ENCODE results near the gene NBDY.
"Not testable (repeated sequence)": the region's sequence is repeated elsewhere in the genome, so short reads cannot be mapped to it uniquely, and the experiment has no call there.

NBDY gene

GRCh38 chrX:56804867-56805266 is 75.8 kb downstream of the NBDY start:
- TF ChIP-seq PATZ1 (CRISPR knock-in tag; IDR thresholded peaks at IDR 0.05; ENCODE audit: borderline replicate concordance), result no peak
- TF ChIP-seq BACH2 (CRISPR knock-in tag; IDR thresholded peaks at IDR 0.05; ENCODE audit: borderline replicate concordance), result no peak
- TF ChIP-seq PPARA (CRISPR knock-in tag; IDR thresholded peaks at IDR 0.05; ENCODE audit: borderline replicate concordance), result no peak
- TF ChIP-seq CSDC2 (CRISPR knock-in tag; IDR thresholded peaks at IDR 0.05), result no peak
- no peak for TF ChIP-seq ZNF8 (CRISPR knock-in tag; IDR thresholded peaks at IDR 0.05)
- no peak for TF ChIP-seq ZFP3 (CRISPR knock-in tag; IDR thresholded peaks at IDR 0.05)
- TF ChIP-seq ZFP30 (CRISPR knock-in tag; IDR thresholded peaks at IDR 0.05), result no peak
- TF ChIP-seq, protein P1, sequence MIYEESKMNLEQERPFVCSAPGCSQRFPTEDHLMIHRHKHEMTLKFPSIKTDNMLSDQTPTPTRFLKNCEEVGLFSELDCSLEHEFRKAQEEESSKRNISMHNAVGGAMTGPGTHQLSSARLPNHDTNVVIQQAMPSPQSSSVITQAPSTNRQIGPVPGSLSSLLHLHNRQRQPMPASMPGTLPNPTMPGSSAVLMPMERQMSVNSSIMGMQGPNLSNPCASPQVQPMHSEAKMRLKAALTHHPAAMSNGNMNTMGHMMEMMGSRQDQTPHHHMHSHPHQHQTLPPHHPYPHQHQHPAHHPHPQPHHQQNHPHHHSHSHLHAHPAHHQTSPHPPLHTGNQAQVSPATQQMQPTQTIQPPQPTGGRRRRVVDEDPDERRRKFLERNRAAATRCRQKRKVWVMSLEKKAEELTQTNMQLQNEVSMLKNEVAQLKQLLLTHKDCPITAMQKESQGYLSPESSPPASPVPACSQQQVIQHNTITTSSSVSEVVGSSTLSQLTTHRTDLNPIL (CRISPR knock-in tag; IDR thresholded peaks at IDR 0.05; ENCODE audit: low read depth), result no peak
- TF ChIP-seq ZNF70 (CRISPR knock-in tag; IDR thresholded peaks at IDR 0.05), result no peak
- TF ChIP-seq, protein P2, sequence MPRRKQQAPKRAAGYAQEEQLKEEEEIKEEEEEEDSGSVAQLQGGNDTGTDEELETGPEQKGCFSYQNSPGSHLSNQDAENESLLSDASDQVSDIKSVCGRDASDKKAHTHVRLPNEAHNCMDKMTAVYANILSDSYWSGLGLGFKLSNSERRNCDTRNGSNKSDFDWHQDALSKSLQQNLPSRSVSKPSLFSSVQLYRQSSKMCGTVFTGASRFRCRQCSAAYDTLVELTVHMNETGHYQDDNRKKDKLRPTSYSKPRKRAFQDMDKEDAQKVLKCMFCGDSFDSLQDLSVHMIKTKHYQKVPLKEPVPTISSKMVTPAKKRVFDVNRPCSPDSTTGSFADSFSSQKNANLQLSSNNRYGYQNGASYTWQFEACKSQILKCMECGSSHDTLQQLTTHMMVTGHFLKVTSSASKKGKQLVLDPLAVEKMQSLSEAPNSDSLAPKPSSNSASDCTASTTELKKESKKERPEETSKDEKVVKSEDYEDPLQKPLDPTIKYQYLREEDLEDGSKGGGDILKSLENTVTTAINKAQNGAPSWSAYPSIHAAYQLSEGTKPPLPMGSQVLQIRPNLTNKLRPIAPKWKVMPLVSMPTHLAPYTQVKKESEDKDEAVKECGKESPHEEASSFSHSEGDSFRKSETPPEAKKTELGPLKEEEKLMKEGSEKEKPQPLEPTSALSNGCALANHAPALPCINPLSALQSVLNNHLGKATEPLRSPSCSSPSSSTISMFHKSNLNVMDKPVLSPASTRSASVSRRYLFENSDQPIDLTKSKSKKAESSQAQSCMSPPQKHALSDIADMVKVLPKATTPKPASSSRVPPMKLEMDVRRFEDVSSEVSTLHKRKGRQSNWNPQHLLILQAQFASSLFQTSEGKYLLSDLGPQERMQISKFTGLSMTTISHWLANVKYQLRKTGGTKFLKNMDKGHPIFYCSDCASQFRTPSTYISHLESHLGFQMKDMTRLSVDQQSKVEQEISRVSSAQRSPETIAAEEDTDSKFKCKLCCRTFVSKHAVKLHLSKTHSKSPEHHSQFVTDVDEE (CRISPR knock-in tag; IDR thresholded peaks at IDR 0.05), result no peak
- TF ChIP-seq POU6F1 (CRISPR knock-in tag; IDR thresholded peaks at IDR 0.05; ENCODE audit: borderline replicate concordance, low read depth), result no peak
- no peak for TF ChIP-seq TCF4 (CRISPR knock-in tag; IDR thresholded peaks at IDR 0.05; ENCODE audit: borderline replicate concordance)
- TF ChIP-seq GLIS3 (CRISPR knock-in tag; IDR thresholded peaks at IDR 0.05), result no peak
- TF ChIP-seq ZNF565 (CRISPR knock-in tag; conservative IDR thresholded peaks at IDR 0.05; ENCODE audit: low read depth), result no peak
- TF ChIP-seq CSRNP3 (CRISPR knock-in tag; IDR thresholded peaks at IDR 0.05), result no peak
- no peak for TF ChIP-seq RARB (CRISPR knock-in tag; IDR thresholded peaks at IDR 0.05)
- no peak for ATAC-seq

GRCh38 chrX:56805399-56805798 is 76.4 kb downstream of the NBDY start:
- ATAC-seq, result no peak
- TF ChIP-seq ZNF8 (CRISPR knock-in tag; IDR thresholded peaks at IDR 0.05) (no peak), PPARA (CRISPR knock-in tag; IDR thresholded peaks at IDR 0.05; ENCODE audit: borderline replicate concordance) (no peak), ZNF70 (CRISPR knock-in tag; IDR thresholded peaks at IDR 0.05) (no peak), RARB (CRISPR knock-in tag; IDR thresholded peaks at IDR 0.05) (no peak), TOX (CRISPR knock-in tag; IDR thresholded peaks at IDR 0.05; ENCODE audit: borderline replicate concordance) (no peak), CSDC2 (CRISPR knock-in tag; IDR thresholded peaks at IDR 0.05) (no peak), GLIS3 (CRISPR knock-in tag; IDR thresholded peaks at IDR 0.05) (no peak), ZFP30 (CRISPR knock-in tag; IDR thresholded peaks at IDR 0.05) (no peak), ZC3H10 (CRISPR knock-in tag; IDR thresholded peaks at IDR 0.05) (no peak), SNAI2 (CRISPR knock-in tag; IDR thresholded peaks at IDR 0.05) (no peak), TCF4 (CRISPR knock-in tag; IDR thresholded peaks at IDR 0.05; ENCODE audit: borderline replicate concordance) (no peak)
- TF ChIP-seq, protein P1 (CRISPR knock-in tag; IDR thresholded peaks at IDR 0.05; ENCODE audit: low read depth), result no peak

DNA sequence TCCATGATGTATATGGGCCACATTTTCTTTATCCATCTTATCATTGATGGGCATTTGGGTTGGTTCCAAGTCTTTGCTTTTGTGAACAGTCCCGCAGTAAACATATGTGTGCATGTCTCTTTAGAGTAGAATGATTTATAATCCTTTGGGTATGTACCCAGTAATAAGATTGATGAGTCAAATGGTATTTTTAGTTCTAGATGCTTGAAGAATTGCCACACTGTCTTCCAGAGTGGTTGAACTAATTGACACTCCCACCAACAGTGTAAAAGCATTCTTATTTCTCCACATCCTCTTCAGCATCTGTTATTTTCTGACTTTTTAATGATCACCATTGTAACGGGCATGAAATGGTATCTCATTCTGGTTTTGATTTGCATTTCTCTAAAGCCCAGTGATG is 77.1 kb downstream of the NBDY start:
- ATAC-seq, result not testable (repeated sequence)
